Kidney epithelial cell (primary cell): ENCODE data around the gene SCLY. TPM values are rescaled to one million over a fixed set of nuclear protein-coding genes. Genes with fewer than 3 reads are reported as not detected.

Experiments used
- DNase-seq: peaks from one replicate; pipeline ENCODE4 v3.0.0-alpha.2; 2010; ENCODE audit warnings: low read depth
- H3K27me3 ChIP-seq: 2 replicates; pipeline ENCODE4 v1.6.0; 2011; ENCODE audit warnings: low read length; ENCODE audit not compliant: control insufficient read depth, insufficient read depth
- H3K36me3 ChIP-seq: 2 replicates; pipeline ENCODE4 v1.5.1; 2011; ENCODE audit warnings: low read length; ENCODE audit not compliant: control insufficient read depth, insufficient read depth
- H3K4me3 ChIP-seq: 2 replicates; pipeline ENCODE4 v1.5.1; 2011; ENCODE audit warnings: low read depth, mild to moderate bottlenecking, control low read depth, low read length
- CTCF ChIP-seq: IDR thresholded peaks from 2 replicates; pipeline ENCODE4 v1.5.1; 2011; ENCODE audit warnings: mild to moderate bottlenecking, moderate library complexity, low read length, control low read depth, inconsistent platforms; ENCODE audit not compliant: insufficient read depth, poor library complexity, severe bottlenecking
- total RNA-seq: library from RNA; depleted of rRNA; stranded (reverse); fragments of >200 nt; gene quantifications from 2 replicates; pipeline ENCODE4 v1.2.3, GENCODE V29; 2015

SCLY gene
- total RNA-seq, 1 donor from 2014 or later, result 32.1 TPM

GRCh38 chr2:238119756-238120462 is 59.1 kb downstream of the SCLY start:
- no peak for TF ChIP-seq CTCF
- Histone ChIP-seq H3K36me3 (no peaks in the 10 kb centered on the region), H3K27me3 (peaks cover 24% of the 10 kb centered on the region), H3K4me3 (no peak overlapping the region)
- DNase-seq, result no peak

- H3K4me3 ChIP-seq, result no peak overlapping the region
- no peak for DNase-seq
- no peak for TF ChIP-seq CTCF
- H3K27me3 ChIP-seq, result peaks cover 24% of the 10 kb centered on the region
- no peaks in the 10 kb centered on the region for H3K36me3 ChIP-seq
Measured at GRCh38 chr2:238120463-238121298, 59.9 kb downstream of the SCLY start.

GRCh38 chr2:238121511-238122286 is 60.9 kb downstream of the SCLY start:
- Histone ChIP-seq H3K4me3 (no peak overlapping the region), H3K36me3 (no peaks in the 10 kb centered on the region), H3K27me3 (peaks cover 24% of the 10 kb centered on the region)
- no peak for TF ChIP-seq CTCF
- no peak for DNase-seq

- no peak for DNase-seq
- no peaks in the 10 kb centered on the region for H3K36me3 ChIP-seq
- no peak overlapping the region for H3K4me3 ChIP-seq
- H3K27me3 ChIP-seq, result peaks cover 24% of the 10 kb centered on the region
- TF ChIP-seq CTCF, result no peak
Measured at GRCh38 chr2:238122287-238123217, 61.8 kb downstream of the SCLY start.
